Testis (tissue), 3 donors: Measurements from ENCODE around the gene PEX13. TPM values are rescaled to one million over a fixed set of nuclear protein-coding genes. Genes with fewer than 3 reads are reported as not detected.

ENCODE experiments used
- DNase-seq: peaks from one replicate; pipeline ENCODE4 v3.0.0-alpha.2; 2019
- H3K27ac ChIP-seq, 2 donors: fragments of 200-600 bp; sonication (generic); one replicate each; pipeline ENCODE4 v1.5.1; 2019
- H3K27me3 ChIP-seq: fragments of 200-600 bp; sonication (generic); one replicate; pipeline ENCODE4 v1.5.1; 2019
- H3K36me3 ChIP-seq: fragments of 200-600 bp; sonication (generic); one replicate; pipeline ENCODE4 v1.5.1; 2017; ENCODE audit warnings: low read depth; ENCODE audit errors: missing control alignments
- H3K4me1 ChIP-seq: fragments of 200-600 bp; sonication (generic); one replicate; pipeline ENCODE4 v1.5.1; 2019
- H3K4me3 ChIP-seq, 2 donors: fragments of 200-600 bp; sonication (generic); one replicate each; pipeline ENCODE4 v1.5.1; 2017 to 2019
- H3K9me3 ChIP-seq: fragments of 200-600 bp; sonication (generic); one replicate; pipeline ENCODE4 v1.5.1; 2017
- POLR2A ChIP-seq: fragments of 450-650 bp; IDR thresholded peaks from one replicate; pipeline ENCODE4 v1.6.1; 2017; ENCODE audit warnings: antibody characterized with exemption, mild to moderate bottlenecking, moderate library complexity
- WGBS, 2 donors: methylation state at CpG; one replicate each; pipeline ENCODE4 v1.1.5; 2018; 5-methylcytosine and 5-hydroxymethylcytosine counted together
- intact Hi-C: fragments of 100-400 bp; cut with DNase I; formaldehyde crosslinking; loops from one replicate; pipeline ENCODE4 v1.15.1; 2023; ENCODE audit warnings: low total_unique reads
- polyA plus RNA-seq: library from polyadenylated mRNA; stranded (reverse); fragments of 350-450 nt; fragmentation: Illumina TruSeq; extraction: RNeasy Lipid Tissue Mini Kit (QIAGEN cat#74804); gene quantifications from one replicate; pipeline ENCODE4 v1.2.3, GENCODE V29; 2014; ENCODE audit warnings: low read depth, low replicate concordance; ENCODE audit not compliant: insufficient read depth
- total RNA-seq, 2 donors: library from RNA; depleted of rRNA; stranded (reverse); fragments of >200 nt; gene quantifications; one replicate each; pipeline ENCODE4 v1.2.3, GENCODE V29; 2016
- TF ChIP-seq, protein P1 (sequence below), 3 experiments: fragments of 450-650 bp in 2 of 3; fragments of 200-600 bp in 1 of 3; sonication (generic) in 1 of 3; IDR thresholded peaks; one replicate each; pipeline ENCODE4 v1.5.1; 2016 to 2019; ENCODE audit warnings: antibody characterized with exemption in 3 of 3, mild to moderate bottlenecking in 2 of 3, moderate library complexity in 1 of 3

PEX13 gene
- total and polyA plus RNA-seq, 3 donors from 2014 or later, result 34.6 to 44.3 (median 39.0) TPM

DNA sequence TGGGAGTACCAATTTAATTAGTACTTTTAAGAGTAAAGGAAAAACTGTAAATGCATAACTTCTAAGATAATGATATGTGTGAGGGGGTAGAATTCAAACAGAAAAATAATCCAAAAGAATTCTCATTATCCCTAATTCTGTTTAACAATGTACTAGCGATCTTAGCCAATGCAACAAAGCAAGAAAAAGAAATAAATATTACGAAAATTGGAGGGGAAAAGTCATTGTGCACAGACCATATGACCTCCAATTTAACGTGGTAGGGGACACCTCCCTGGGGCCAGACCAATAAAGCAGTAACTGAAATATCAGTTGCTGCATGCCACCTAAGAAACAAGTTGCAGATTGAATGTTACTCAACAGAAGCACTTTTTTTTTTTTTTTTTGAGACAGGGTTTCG lies 25.9 kb upstream of the PEX13 start:
- WGBS, 2 donors, result 87 to 93% methylated on average over 4 of the region's 4 CpGs
- Histone ChIP-seq H3K4me3 (no peak overlapping the region), H3K36me3 (no peaks in the 10 kb centered on the region), H3K27ac (no peak overlapping the region), H3K27me3 (no peaks in the 10 kb centered on the region), H3K4me1 (no peaks in the 10 kb centered on the region), H3K9me3 (no peaks in the 10 kb centered on the region)
- no peak for DNase-seq
- TF ChIP-seq, protein P1, sequence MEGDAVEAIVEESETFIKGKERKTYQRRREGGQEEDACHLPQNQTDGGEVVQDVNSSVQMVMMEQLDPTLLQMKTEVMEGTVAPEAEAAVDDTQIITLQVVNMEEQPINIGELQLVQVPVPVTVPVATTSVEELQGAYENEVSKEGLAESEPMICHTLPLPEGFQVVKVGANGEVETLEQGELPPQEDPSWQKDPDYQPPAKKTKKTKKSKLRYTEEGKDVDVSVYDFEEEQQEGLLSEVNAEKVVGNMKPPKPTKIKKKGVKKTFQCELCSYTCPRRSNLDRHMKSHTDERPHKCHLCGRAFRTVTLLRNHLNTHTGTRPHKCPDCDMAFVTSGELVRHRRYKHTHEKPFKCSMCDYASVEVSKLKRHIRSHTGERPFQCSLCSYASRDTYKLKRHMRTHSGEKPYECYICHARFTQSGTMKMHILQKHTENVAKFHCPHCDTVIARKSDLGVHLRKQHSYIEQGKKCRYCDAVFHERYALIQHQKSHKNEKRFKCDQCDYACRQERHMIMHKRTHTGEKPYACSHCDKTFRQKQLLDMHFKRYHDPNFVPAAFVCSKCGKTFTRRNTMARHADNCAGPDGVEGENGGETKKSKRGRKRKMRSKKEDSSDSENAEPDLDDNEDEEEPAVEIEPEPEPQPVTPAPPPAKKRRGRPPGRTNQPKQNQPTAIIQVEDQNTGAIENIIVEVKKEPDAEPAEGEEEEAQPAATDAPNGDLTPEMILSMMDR (IDR thresholded peaks at IDR 0.05), result no peak
- TF ChIP-seq POLR2A, result no peak
- intact Hi-C loops, result loop anchor here (10.0 kb wide), 1 partner anchor 277 kb away; no protein-coding TSS in a partner anchor

DNA sequence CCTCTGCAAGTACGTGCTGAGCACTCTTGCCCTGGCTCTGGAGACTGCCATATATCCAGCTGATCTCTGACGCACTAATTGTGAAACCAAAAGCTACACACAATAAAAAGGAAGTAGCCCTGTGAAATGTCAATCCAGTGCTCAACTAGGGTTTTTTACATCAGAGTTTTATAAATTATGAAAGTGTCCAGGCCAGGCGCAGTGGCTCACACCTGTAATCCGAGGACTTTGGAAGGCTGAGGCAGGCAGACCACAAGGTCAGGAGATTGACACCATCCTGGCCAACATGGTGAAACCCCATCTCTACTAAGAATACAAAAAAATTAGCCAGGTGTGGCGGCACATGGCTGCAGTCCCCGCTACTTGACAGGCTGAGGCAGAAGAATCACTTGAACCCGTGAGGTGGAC lies 24.5 kb upstream of the PEX13 start:
- no peak for DNase-seq
- 89 to 94% methylated on average over 7 of the region's 7 CpGs for WGBS, 2 donors
- H3K4me3 ChIP-seq, result no peak overlapping the region
- intact Hi-C loops, result loop anchor here (10.0 kb wide), 1 partner anchor 278 kb away; no protein-coding TSS in a partner anchor
- TF ChIP-seq POLR2A, result no peak
- TF ChIP-seq, protein P1 (IDR thresholded peaks at IDR 0.05), result no peak
- no peaks in the 10 kb centered on the region for H3K4me1 ChIP-seq
- H3K9me3 ChIP-seq, result no peaks in the 10 kb centered on the region
- H3K27me3 ChIP-seq, result no peaks in the 10 kb centered on the region
- no peak overlapping the region for H3K27ac ChIP-seq
- no peaks in the 10 kb centered on the region for H3K36me3 ChIP-seq

DNA sequence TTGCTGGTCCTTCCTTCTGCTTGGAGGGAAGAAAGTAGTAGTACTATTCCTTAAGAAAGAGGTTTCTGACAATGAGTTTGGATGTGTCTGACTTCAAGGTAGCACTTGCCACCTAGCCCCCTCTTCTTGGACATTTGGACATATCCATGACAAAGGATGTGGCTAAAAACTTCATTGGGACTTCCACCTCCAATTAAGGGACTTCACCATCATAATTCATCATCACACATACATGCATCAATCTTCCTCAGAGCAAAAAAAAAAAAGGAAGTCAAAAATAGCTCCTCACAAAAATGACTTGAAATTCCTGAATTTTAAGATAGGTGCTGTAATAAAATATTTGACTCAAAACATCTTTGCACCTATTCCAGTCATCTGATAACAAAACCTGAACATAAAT lies 23.4 kb upstream of the PEX13 start:
- TF ChIP-seq, protein P1 (IDR thresholded peaks at IDR 0.05), result no peak
- no peak for TF ChIP-seq POLR2A
- intact Hi-C loops, result loop anchor here (10.0 kb wide), 1 partner anchor 279 kb away; no protein-coding TSS in a partner anchor
- no peaks in the 10 kb centered on the region for H3K27me3 ChIP-seq
- H3K27ac ChIP-seq, result no peak overlapping the region
- no peak overlapping the region for H3K4me3 ChIP-seq
- no peaks in the 10 kb centered on the region for H3K9me3 ChIP-seq
- no peaks in the 10 kb centered on the region for H3K36me3 ChIP-seq
- no peaks in the 10 kb centered on the region for H3K4me1 ChIP-seq
- DNase-seq, result no peak

DNA sequence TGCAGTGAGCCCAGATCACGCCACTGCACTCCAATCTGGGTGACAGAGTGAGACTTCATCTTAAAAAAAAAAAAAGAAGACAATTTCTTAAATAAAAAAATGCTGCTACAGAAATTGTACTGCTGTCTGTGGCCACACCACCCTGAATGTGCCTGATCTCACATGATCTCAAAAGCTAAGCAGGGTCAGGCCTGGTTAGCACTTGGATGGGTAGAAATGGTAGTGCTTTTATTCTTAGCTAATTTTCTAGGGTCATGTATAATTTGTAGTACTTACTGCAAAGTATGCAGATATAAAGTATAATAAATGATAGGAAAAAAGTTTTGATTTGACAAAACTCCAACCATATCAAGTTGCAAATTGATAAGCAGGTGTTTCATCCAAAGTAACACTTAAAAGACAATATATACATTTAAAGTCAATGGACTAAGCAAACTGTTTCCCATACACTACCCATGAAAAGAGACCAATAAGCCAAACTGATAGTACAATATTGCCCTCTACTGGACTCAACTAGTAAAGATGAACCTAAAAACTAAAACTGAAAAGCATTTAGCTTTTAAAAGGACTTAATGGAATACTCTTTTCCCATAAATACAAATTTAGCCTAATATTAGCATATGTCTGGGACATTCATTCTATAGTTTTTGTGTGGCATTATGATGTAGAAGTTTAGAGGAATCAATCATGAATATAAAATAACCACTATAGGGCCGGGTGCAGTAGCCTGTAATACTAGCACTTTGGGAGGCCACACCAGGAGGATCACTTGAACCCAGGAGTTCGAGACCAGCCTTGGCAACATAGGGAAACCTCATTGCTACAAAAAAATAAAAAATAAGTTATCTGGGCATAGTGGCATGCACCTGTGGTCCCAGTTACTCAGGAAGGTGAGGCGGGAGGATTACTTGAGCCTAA lies 18.6 kb upstream of the PEX13 start:
- Histone ChIP-seq H3K4me1 (no peaks in the 10 kb centered on the region), H3K9me3 (no peaks in the 10 kb centered on the region), H3K36me3 (no peaks in the 10 kb centered on the region), H3K27me3 (no peaks in the 10 kb centered on the region), H3K27ac (no peak overlapping the region), H3K4me3 (no peak overlapping the region)
- WGBS, 2 donors, result 83 to 86% methylated on average over 4 of the region's 4 CpGs
- no peak for TF ChIP-seq POLR2A
- TF ChIP-seq, protein P1 (IDR thresholded peaks at IDR 0.05), result peak; percentile 32 to 56 (median 41)
- DNase-seq, result no peak
- intact Hi-C loops, result loop anchor here (10.0 kb wide), 1 partner anchor 284 kb away; no protein-coding TSS in a partner anchor
